ENCODE results near the gene RAB3A.

Gene RAB3A

GRCh38 chr19:18202397-18202777 lies 1.5 kb downstream of the RAB3A start:
- H3K4me3 ChIP-seq (ENCODE audit: low read depth, low read length) = no peak overlapping the region
- DNase-seq (ENCODE audit: low read depth, low spot score) = no peak
- in situ Hi-C loops (cut with HindIII; ENCODE audit: low sequenced_read_pairs) = no loop called here
- no peak for TF ChIP-seq CTCF (IDR thresholded peaks at IDR 0.05; ENCODE audit: low read depth, low read length)

GRCh38 chr19:18198374-18198773 lies 5.5 kb downstream of the RAB3A start:
- DNase-seq (ENCODE audit: low read depth, low spot score) = no peak
- in situ Hi-C loops (cut with HindIII; ENCODE audit: low sequenced_read_pairs) = no loop called here
- no peak for TF ChIP-seq CTCF (IDR thresholded peaks at IDR 0.05; ENCODE audit: low read depth, low read length)
- no peak overlapping the region for H3K4me3 ChIP-seq (ENCODE audit: low read depth, low read length)

- H3K4me3 ChIP-seq (ENCODE audit: low read depth, low read length) = no peak overlapping the region
- no peak for TF ChIP-seq CTCF (IDR thresholded peaks at IDR 0.05; ENCODE audit: low read depth, low read length)
- in situ Hi-C loops (cut with HindIII; ENCODE audit: low sequenced_read_pairs) = no loop called here
- DNase-seq (ENCODE audit: low read depth, low spot score) = no peak
Observed at GRCh38 chr19:18197941-18198340, 5.9 kb downstream of the RAB3A start.

GRCh38 chr19:18197306-18197705 lies 6.5 kb downstream of the RAB3A start:
- in situ Hi-C loops (cut with HindIII; ENCODE audit: low sequenced_read_pairs) = no loop called here
- no peak for DNase-seq (ENCODE audit: low read depth, low spot score)
- no peak for TF ChIP-seq CTCF (IDR thresholded peaks at IDR 0.05; ENCODE audit: low read depth, low read length)
- H3K4me3 ChIP-seq (ENCODE audit: low read depth, low read length) = no peak overlapping the region

- no peak overlapping the region for H3K4me3 ChIP-seq (ENCODE audit: low read depth, low read length)
- no peak for TF ChIP-seq CTCF (IDR thresholded peaks at IDR 0.05; ENCODE audit: low read depth, low read length)
- in situ Hi-C loops (cut with HindIII; ENCODE audit: low sequenced_read_pairs) = no loop called here
- DNase-seq (ENCODE audit: low read depth, low spot score) = no peak
Observed at GRCh38 chr19:18196511-18196845, 7.4 kb downstream of the RAB3A start.

- in situ Hi-C loops (cut with HindIII; ENCODE audit: low sequenced_read_pairs) = no loop called here
- no peak overlapping the region for H3K4me3 ChIP-seq (ENCODE audit: low read depth, low read length)
- no peak for TF ChIP-seq CTCF (IDR thresholded peaks at IDR 0.05; ENCODE audit: low read depth, low read length)
- DNase-seq (ENCODE audit: low read depth, low spot score) = peak; percentile 37
Observed at GRCh38 chr19:18194554-18195238, 9.1 kb downstream of the RAB3A start.

- in situ Hi-C loops (cut with HindIII; ENCODE audit: low sequenced_read_pairs) = no loop called here
Observed at GRCh38 chr19:18194181-18194530, 9.7 kb downstream of the RAB3A start.

More at GRCh38 chr19:18194181-18194530, 9.7 kb downstream of the RAB3A start:
- no peak for DNase-seq (ENCODE audit: low read depth, low spot score)
- H3K4me3 ChIP-seq (ENCODE audit: low read depth, low read length) = peak overlapping the region; percentile 81
- no peak for TF ChIP-seq CTCF (IDR thresholded peaks at IDR 0.05; ENCODE audit: low read depth, low read length)

Measured in astrocyte of the spinal cord (primary cell).